ENCODE measurements around the gene SORCS2. TPM values are rescaled to one million over a fixed set of nuclear protein-coding genes. Genes with fewer than 3 reads are reported as not detected.

Gene SORCS2
- polyA plus RNA-seq, 1 donor (not counting 4 experiments of a cell fraction or from before 2014, with no cell fraction given): 0.09 TPM

- Histone ChIP-seq H3K27me3 (ENCODE audit: control insufficient read depth, extremely low read depth, insufficient read depth, low read length) (peaks cover 3% of the 10 kb centered on the region), H3K4me2 (ENCODE audit: control insufficient read depth, extremely low read depth, insufficient read depth, low read depth, low read length) (no peak overlapping the region), H3K27ac (ENCODE audit: control insufficient read depth, insufficient read depth, low read length) (no peak overlapping the region), H3K36me3 (ENCODE audit: control insufficient read depth in 2 of 2, extremely low read depth in 1 of 2, insufficient read depth in 2 of 2, low read length in 2 of 2) (no peaks in the 10 kb centered on the region), H3K9ac (ENCODE audit: control insufficient read depth, extremely low read depth, insufficient read depth, low read length) (no peak overlapping the region), H4K20me1 (ENCODE audit: control insufficient read depth, extremely low read depth, insufficient read depth, low read length) (no peaks in the 10 kb centered on the region), H3K9me1 (ENCODE audit: control insufficient read depth, extremely low read depth, insufficient read depth, low read length) (no peaks in the 10 kb centered on the region), H3K4me1 (ENCODE audit: control insufficient read depth, extremely low read depth, insufficient read depth, low read length) (peaks cover 13% of the 10 kb centered on the region), H2AFZ (ENCODE audit: control insufficient read depth, low read length) (no peak overlapping the region), H3K4me3 (ENCODE audit: control insufficient read depth in 2 of 3, extremely low read depth in 1 of 3, insufficient read depth in 2 of 3, low read depth in 1 of 3, low read length in 3 of 3) (no peak overlapping the region), H3K79me2 (ENCODE audit: control insufficient read depth, insufficient read depth, low read length) (no peaks in the 10 kb centered on the region), H3K9me3 (ENCODE audit: control insufficient read depth, low read depth, low read length) (peaks cover 6% of the 10 kb centered on the region)
- FAIRE-seq (no peak), DNase-seq (ENCODE audit: low read depth, low spot score) (no peak)
- dilution Hi-C loops (cut with MboI; ENCODE audit: extremely low pct_ligation_motif_present, low sequenced_read_pairs): no loop called here
- TF ChIP-seq EZH2 (IDR thresholded peaks at IDR 0.05; ENCODE audit: low read length) (no peak), CTCF (optimal IDR thresholded peaks at IDR 0.05 in 1 of 3, IDR thresholded peaks at IDR 0.05 in 1 of 3, conservative IDR thresholded peaks at IDR 0.05 in 1 of 3; ENCODE audit: extremely low read depth in 1 of 3, insufficient read depth in 2 of 3, low read length in 3 of 3) (no peak)
These were observed 434.2 kb downstream of the SORCS2 start for GRCh38 chr4:7626531-7626930.

GRCh38 chr4:7627251-7628250 is 435.2 kb downstream of the SORCS2 start:
- Histone ChIP-seq H3K4me2 (ENCODE audit: control insufficient read depth, extremely low read depth, insufficient read depth, low read depth, low read length) (no peak overlapping the region), H3K9ac (ENCODE audit: control insufficient read depth, extremely low read depth, insufficient read depth, low read length) (no peak overlapping the region), H3K79me2 (ENCODE audit: control insufficient read depth, insufficient read depth, low read length) (no peaks in the 10 kb centered on the region), H3K9me3 (ENCODE audit: control insufficient read depth, low read depth, low read length) (peaks cover 6% of the 10 kb centered on the region), H3K4me1 (ENCODE audit: control insufficient read depth, extremely low read depth, insufficient read depth, low read length) (peaks cover 14% of the 10 kb centered on the region), H2AFZ (ENCODE audit: control insufficient read depth, low read length) (no peak overlapping the region), H3K27me3 (ENCODE audit: control insufficient read depth, extremely low read depth, insufficient read depth, low read length) (peaks cover 13% of the 10 kb centered on the region), H3K4me3 (ENCODE audit: control insufficient read depth in 2 of 3, extremely low read depth in 1 of 3, insufficient read depth in 2 of 3, low read depth in 1 of 3, low read length in 3 of 3) (no peak overlapping the region), H3K36me3 (ENCODE audit: control insufficient read depth in 2 of 2, extremely low read depth in 1 of 2, insufficient read depth in 2 of 2, low read length in 2 of 2) (no peaks in the 10 kb centered on the region), H3K9me1 (ENCODE audit: control insufficient read depth, extremely low read depth, insufficient read depth, low read length) (no peaks in the 10 kb centered on the region), H4K20me1 (ENCODE audit: control insufficient read depth, extremely low read depth, insufficient read depth, low read length) (no peaks in the 10 kb centered on the region), H3K27ac (ENCODE audit: control insufficient read depth, insufficient read depth, low read length) (no peak overlapping the region)
- no peak for FAIRE-seq
- TF ChIP-seq EZH2 (IDR thresholded peaks at IDR 0.05; ENCODE audit: low read length) (no peak), CTCF (optimal IDR thresholded peaks at IDR 0.05 in 1 of 3, IDR thresholded peaks at IDR 0.05 in 1 of 3, conservative IDR thresholded peaks at IDR 0.05 in 1 of 3; ENCODE audit: extremely low read depth in 1 of 3, insufficient read depth in 2 of 3, low read length in 3 of 3) (no peak)
- no peak for DNase-seq (ENCODE audit: low read depth, low spot score)
- dilution Hi-C loops (cut with MboI; ENCODE audit: extremely low pct_ligation_motif_present, low sequenced_read_pairs): no loop called here

Measured in keratinocyte (primary cell).